NCI-H345 (cell line): ENCODE data around the gene MATK.
"Not testable (repeated sequence)": the region's sequence is repeated elsewhere in the genome, so short reads cannot be mapped to it uniquely, and the experiment has no call there.

Experiments
- DNase-seq: peaks from one replicate; lab custom pipeline; 2025; lab: John Stamatoyannopoulos, UW

Gene MATK

DNA sequence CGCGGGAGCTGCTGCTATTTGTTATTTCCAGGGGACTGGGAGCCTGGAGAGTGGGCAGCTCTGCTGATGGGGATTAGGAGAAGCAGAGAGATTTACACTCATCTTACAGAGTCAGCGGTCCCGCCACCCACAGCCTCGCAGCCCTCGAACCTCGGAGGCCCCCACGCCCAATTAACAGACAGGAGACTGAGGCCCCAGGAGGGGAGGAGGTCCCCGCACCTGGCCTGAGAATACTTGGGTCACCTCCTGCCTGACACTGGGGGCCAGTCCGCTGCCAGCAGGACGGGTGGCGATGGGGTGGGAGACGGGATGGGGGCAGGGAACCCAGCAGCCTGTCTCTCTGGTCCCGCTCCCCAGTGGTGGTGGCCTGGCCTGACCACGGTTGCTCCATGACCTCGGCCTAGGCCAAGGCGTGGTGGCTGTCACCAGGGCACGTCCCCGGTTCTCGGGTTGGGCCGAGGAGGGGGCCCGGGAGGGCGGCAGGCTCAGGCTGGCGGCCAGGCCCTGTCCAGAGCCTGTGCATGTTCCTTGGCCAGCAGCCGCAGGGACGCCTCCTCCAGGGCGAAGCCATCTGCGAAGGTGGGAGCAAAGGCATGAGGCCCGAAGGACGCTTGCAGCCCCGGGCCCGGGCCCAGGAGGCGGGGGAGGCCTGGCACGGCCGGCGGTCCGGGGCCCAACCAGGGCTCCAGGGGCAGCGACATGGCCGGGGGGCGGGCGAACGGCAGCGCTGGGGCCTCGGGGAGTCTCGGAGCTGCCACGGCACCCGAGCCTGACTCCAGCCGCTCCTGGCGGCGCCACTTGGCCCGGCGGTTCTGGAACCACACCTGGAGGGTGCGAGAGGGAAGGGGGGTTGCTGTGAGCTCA is 15.8 kb downstream of the MATK start:
- no peak for DNase-seq

DNA sequence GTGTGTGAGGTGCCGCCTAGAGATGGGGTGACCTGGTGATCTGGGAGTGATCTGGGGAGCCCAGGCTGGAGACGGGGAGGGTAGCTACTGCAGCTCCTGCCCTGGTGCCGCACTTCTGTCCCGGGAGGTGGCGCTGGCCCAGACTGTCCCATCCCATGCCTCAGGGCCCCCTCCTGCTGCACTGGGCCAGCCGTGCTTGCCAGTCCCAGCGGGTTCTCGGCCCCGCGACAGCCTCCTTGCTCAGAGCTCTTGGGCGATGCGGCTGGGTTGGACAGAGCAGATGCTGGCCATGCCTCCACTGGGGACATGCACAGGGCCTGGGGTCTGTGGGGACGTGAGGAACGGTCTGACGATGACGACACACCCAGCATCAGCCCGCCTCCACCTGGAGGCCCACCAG is 16.7 kb downstream of the MATK start:
- no peak for DNase-seq

GRCh38 chr19:3768748-3769099 is 17.5 kb downstream of the MATK start:
- DNase-seq, result no peak

GRCh38 chr19:3768015-3768747 is 18.0 kb downstream of the MATK start:
- no peak for DNase-seq

DNA sequence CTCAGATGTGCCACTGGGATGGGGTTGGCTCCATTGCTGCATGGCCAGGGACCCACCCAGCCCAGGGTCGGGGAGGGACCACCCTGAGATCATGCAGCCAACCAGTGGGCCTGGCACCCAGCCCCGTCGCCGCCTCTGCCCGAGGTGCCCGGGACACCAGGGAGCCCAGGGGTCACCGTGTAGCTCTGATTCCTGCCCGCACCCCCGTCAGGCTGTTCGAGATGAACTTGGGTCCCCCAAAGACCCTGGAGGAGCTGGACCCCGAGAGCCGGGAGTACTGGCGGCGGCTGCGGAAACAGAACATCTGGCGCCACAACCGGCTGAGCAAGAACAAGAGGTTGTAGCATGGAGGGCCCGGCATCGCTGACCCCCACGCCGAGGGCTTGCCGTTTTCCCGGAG is 19.1 kb downstream of the MATK start:
- DNase-seq, result no peak

DNA sequence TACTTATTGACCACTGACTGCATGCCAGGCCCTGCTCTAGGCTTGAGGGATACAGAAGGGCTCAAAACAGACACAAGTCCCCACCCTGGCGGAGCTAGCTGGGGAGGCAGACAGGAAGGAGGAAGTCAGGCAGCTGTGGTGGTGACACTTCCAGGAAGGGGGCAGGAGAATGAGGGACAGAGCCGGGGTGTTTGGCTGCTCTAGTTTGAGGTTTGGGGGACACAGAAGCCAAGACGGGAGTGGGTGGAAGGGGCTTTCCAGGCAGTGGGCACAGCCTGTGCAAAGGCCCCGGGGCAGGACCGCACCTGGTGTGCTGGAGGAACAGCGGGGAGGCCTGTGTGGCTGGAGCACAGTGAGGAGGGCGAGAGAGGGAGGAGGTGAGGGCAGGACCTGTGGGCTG is 19.7 kb downstream of the MATK start:
- no peak for DNase-seq

GRCh38 chr19:3765757-3766156 is 20.4 kb downstream of the MATK start:
- DNase-seq, result not testable (repeated sequence)

DNA sequence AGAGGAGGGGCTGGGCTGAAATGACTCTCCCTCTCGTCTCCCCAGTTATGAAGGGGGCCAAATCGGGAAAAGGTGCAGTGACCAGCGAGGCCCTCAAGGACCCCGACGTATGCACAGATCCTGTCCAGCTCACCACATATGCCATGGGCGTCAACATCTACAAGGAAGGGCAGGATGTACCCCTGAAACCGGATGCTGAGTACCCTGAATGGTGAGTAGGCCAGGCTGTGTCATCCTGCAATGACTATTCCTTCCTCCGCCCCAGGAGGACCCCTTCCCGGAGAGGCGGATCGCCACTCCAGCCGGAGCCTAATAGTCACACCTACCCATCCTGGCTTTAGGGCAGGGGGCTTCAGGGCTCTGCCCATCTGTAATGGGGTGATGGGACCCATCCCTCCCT is 21.1 kb downstream of the MATK start:
- DNase-seq, result no peak

- DNase-seq, result peak; percentile 99
Observed at GRCh38 chr19:3762501-3763459, 23.4 kb downstream of the MATK start, which contains the start of gene MRPL54. TSS of gene MRPL54 (plus strand) at chr19:3762682. CDS start at chr19:3762701, 19 bp downstream.

DNA sequence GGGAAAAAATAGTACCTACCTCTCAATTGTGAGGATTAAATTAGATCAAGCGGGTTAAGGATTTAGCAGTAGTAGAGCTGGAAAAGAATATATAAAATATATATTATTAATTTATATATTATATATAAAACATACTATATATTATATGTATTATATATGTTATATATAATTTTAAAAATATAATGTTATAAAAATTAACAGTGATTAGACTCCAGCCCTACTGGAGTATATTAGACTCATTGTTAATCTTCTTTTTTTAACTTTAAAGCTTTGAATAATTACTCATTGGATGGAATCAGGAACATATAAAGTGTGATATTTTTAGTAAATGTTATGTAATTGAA is 24.1 kb downstream of the MATK start:
- no peak for DNase-seq

DNA sequence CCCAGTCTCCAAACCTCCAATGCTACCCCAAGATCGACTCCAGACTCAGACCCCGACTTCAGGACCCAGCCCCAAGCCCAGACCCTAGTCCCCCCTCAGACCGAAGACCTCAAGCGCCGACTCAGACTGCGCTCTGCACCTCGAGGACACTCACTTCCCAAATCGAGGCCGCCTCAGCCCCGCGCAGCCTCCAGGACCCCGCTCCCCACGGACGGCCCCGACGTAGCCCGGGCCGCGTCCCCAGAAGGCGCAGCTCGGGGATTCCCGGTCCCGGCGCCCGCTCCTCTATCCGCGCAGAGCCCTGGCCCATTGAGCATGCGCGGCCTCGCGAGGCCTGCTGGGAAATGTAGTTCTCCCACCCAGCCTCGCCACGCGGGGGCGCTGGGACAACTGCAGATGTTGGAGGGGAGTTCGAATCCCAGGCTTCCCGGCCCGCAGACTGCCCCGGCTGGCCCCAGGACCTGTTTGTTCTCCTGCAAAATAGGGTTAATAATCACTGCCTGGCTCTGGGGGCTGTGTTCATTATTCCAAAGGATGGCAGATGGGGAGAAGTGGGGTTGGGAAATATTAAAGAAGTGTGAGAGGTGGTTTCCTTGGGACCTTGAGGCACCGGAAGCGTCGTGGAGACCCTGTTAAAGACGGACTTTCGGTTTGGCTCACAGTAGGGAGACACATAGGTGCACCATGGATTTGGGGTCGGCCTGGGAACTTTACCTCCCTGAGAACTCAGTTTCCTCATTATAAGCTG is 24.6 kb downstream of the MATK start, which contains the start of gene APBA3:
Gene APBA3, minus strand, starts transcription at position 311 of the 748 bp plus-strand sequence. CDS start 1,428 bp downstream, outside the sequence.
- DNase-seq, result peak; percentile 94

- DNase-seq, result no peak
Observed at GRCh38 chr19:3760871-3761361, 25.3 kb downstream of the MATK start.

DNA sequence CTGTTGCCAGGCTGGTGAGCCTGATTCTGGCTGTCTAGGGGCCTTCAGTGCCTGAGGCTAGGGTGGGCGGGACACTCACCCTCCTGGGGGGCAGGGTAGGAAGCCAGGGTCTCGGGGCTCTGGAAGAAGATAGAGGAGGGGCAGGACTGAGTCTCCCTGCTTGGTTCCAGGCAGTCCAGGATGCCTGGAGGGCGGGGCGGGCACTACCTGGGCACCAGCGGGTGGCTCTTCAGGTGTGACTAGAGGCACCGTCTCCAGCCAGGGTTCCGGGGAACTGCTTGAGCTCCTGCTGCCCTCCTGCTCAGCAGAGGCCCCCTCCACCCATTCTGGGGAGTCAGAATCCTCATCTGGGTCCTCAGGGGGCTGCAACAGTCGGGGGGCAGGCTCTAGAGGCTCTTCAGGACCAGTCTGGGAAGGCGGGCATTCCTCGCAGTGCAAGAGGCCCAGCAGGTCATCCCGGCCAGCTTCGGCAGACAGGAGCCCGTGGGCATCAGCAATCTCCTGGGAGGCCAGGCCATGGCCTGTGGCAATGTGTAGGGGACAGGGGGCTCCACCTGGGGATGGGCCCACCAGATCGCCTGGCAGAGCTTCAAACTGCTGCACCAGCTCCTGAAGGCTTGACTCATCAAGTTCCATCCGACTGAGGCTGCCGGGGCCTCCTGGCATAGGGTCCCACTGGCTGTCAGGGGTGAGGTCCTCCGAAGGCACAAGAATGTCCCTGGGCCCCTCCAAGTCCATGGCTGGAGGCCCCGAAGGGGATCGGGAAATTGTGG is 26.5 kb downstream of the MATK start:
- no peak for DNase-seq

- not testable (repeated sequence) for DNase-seq
Observed at GRCh38 chr19:3758297-3758696, 27.9 kb downstream of the MATK start.

- not testable (repeated sequence) for DNase-seq
Observed at GRCh38 chr19:3757705-3758104, 28.5 kb downstream of the MATK start.

DNA sequence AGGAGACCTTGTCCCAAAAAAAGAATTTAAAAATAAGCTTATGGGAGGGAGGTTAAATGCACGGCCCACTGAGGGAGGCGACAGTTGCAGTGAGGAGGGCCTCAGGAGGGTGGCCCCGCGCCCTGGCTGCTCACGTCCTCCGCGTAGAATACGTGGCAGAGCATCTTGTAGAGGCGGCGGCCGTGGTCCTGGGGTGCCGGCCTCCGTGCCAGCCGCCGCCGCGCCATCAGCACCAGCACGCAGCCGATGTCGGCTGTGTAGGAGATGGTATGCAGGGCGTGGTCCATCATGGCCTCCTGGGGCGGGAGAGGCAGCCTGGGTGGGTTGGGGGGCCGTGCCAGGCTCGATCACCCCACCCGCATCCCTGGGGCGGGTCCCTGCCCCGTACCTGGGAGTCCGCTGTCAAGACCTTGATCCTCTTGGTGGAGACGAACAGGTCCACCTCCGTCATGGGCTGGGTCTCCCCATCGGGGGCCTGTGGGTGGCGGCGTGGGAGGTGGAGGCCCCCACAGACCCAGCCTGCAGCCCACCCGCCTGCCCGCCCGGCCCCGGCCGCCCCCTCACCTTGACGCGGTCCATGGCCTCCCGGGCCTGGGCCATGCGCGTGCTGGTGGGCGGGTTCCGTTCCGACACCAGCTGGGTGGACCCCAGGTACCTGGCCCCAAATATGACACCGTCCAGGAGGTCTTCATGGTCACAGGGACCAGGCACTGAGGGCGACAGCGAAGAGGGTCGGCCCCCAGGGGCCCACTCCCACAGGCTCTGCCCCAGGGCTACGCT is 32.4 kb downstream of the MATK start:
- DNase-seq, result no peak

DNA sequence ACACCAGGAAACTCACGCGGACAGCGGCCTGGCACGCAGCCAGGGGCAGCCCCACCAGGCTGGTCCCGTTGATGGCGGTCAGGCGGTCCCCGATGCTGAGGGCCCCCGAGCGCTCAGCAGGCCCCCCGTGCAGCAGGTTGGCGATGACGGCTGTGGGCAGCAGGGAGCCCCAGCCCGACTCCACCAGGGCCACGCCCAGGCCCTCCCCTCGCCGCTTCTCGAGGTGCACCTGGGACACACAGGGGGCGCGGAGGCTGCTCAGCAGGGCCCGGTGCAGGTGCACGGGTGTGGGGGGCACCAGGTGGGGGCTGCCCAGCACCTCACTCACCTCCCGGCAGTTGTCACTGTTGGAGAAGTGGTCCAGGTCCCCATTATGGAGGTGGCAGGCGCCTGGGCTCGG is 33.7 kb downstream of the MATK start:
- no peak for DNase-seq

DNA sequence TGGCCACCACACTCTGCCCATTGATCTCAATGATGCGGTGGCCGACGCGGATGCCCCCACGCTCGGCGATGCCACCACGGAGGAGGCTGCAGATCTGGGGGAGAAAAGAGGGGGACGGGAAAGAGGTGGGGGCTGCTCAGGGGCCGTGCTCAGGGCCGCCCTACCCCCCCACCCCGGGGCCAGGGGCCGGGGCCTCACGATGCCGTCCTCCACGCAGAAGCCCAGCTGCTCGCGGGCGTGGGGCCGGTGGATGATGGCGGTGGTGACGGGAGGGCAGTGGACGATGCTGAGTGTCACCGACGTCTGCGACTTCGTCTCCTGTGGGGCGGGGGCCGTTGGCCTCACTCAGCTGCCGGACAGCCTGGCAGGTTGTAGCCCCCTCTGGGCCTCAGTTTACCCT is 34.9 kb downstream of the MATK start:
- no peak for DNase-seq

- DNase-seq, result no peak
Observed at GRCh38 chr19:3750211-3750610, 36.0 kb downstream of the MATK start.

GRCh38 chr19:3748965-3749364 is 37.2 kb downstream of the MATK start:
- DNase-seq, result no peak
